Hematopoietic multipotent progenitor cell treated with erythropoietin and hydrocortisone succinate and interleukin-3 and kit ligand, for 8 days (in vitro differentiated cells): ENCODE results near the gene IQCK.
"Not testable (repeated sequence)": the region's sequence is repeated elsewhere in the genome, so short reads cannot be mapped to it uniquely, and the experiment has no call there.

Experiments
- DNase-seq: peaks from one replicate; pipeline ENCODE4 v3.0.0-alpha.2; 2015

Gene IQCK, protein sequence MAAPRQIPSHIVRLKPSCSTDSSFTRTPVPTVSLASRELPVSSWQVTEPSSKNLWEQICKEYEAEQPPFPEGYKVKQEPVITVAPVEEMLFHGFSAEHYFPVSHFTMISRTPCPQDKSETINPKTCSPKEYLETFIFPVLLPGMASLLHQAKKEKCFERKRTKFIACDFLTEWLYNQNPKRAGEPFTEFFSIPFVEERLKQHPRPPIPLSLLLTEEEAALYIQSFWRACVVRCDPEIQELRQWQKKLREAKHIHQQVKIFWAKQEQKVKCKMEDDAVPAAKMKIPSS

DNA sequence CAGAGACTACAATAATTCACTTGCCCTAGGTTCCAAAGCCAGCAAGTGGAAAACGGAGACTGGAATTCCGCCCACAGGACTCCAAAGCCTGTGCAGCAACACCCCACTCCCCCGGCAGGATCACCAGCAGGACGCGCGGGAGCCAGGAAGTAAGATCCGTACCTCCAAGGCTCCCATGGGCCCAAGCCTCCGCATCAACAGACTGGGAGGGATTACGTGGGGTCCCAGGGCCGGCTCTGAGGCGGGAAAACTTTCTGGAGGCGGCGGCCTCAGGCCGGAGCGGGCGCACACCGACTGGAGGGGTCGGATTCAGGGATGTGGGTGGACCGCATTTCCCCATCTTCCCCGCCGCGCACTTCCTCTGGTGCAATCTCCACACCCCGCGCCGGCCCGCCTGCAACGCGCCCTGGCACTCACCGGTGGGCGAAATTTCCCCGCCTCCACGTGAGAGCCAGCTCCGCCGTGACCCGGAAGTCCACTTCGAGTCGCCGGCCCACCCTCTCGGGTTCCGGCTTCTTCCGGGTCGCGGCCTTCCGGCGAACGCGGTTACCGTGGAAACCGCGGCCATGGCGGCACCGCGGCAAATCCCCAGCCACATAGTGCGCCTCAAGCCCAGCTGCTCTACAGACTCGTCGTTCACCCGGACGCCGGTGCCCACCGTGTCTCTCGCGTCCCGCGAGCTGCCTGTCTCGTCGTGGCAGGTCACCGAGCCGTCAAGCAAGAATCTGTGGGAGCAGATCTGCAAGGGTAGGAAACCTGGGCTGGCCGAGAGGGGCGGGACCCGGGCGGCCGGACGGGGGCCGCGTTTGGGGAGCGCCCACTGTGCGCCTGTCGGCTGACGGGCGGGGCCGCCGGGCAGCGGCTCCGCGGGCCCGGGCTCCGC, at the start of gene IQCK, which contains the start of gene KNOP1:
TSS of gene IQCK (plus strand) at position 531 of the 883 bp plus-strand sequence. CDS start at position 567, 36 bp downstream.
TSS of gene KNOP1 (minus strand) at position 487 of the 883 bp plus-strand sequence. CDS start 3,192 bp downstream, outside the sequence.
- DNase-seq: peak; percentile 87

DNA sequence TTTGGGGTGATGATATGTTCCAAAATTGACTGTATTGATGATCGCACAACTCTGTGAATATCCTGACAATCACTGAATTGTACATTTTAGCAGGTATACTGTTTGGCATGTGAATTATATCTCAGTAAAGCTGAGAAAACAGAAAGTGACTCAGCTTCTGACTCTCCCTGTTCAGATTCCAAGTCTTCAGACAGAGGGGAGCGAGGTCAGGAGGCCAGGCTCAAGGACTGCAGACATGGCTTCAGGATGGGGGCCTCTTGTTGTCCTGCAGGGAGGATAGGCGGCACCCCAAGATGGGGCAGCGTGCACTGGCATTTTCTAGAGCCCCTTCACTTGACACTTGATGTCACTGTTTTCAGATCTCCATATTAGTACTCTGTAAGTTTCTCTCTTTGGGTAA, 45.7 kb upstream of the IQCK start:
- no peak for DNase-seq

DNA sequence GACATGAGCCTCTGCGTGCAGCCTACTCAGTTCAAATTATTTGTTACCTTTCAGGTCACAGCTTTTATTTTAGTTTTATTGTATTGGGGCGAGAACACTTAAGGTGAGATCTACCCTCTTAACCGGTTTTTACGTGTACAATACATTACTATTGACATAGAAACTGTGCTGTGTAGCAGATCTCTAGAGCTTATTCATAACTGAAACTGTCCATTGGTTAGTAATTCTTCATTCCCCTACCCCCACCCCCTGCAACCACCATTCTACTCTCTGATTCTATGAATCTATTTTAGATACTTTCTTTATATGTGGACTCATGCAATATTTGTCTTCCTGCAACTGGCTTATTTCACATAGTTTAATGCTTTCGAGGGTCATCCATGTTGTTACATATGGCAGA, 43.6 kb upstream of the IQCK start:
- DNase-seq: no peak

DNA sequence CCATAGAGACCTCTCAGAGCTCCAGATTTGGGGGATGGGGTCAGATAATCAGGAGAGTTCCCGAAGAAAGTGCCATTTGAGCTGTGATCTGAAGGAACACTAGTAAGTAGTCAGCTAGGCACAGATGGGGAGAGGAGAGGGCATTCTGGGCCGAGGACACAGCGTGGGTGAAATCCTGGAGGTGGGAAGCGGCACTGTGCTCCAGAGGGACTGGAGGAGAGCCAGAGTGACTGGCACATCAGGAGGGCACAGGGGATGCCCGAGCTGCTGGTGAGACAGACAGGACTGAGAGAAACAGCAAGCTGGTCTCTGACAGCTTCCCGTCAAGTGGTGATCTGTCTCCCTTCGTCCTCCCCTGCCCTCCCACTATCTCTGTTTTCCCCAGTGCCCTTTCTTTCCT, 40.7 kb upstream of the IQCK start:
- DNase-seq: no peak

DNA sequence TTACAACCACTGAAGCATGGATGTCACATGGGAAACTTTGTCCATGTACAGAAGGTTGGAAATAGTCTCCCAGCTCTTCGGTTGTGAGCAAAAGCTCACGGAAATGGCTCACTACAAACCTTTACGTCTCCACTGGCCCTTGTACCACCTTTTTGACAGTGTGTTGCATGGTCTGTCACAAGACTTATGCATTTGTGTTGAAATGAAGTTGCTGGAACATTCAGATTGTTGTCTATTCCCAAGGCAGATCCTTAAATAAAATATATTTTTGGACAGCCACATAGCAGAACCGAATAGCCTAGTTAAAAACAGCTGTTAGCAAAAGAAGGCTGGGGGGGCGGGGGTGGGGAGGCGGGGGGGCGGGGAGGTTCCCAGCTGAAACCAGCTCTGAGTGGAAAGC, 39.3 kb upstream of the IQCK start:
- no peak for DNase-seq

DNA sequence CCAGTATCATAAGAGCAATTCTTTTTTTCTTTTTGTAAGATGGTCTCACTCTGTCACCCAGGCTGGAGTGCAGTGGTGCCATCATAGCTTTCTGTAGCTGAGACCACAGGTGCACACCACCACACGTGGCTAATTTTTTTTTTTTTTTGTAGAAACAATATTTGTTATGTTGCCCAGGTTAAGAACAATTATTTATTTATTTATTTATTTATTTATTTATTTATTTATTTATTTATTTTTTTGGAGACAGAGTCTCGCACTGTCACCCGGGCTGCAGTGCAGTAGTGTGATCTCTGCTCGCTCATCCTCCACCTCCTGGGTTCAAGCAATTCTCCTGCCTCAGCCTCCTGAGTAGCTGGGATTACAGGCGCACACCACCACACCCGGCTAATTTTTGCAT, 38.8 kb upstream of the IQCK start:
- DNase-seq: not testable (repeated sequence)

DNA sequence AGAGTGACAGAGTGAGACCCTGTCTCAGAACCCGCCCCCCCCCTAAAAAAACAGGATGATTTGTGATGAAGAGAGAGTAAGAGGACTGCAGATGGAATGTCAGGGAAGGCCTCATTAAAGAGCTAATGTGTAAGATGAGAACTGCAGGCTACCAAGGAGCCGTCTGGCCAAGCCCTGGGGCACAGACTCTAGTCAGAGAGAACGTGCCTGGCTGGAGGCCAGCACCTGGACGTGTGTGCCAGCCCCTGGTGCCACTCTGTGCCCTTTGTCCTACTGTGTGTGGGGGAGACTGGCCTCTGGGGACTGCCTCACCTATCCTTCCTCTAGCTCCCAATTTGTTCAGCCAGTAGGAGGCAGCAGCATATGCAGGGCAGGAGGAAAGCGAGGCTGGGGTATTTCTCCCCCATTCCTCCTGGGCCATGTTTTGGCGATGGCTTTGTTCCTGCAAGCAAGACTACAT, 37.2 kb upstream of the IQCK start:
- no peak for DNase-seq

DNA sequence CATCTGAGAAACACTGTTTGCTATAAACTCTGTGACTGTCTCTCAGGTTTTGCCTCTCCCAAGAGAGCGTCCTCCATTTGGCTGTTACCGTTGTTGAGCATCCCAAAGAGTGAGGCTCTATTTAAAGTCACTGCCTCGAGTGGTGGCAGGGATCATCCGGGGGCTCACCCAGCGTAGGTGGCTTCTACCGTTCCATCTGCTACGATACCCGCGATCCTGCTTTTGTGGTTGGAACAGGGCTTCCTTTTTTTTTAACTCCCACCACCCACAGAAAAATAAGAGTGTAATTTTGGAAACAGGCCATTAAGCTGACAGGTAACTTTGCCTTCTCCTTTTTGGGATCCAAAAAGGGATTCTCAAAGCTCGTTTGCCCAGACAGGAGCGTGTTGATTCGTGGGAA, 36.4 kb upstream of the IQCK start:
- DNase-seq: no peak

DNA sequence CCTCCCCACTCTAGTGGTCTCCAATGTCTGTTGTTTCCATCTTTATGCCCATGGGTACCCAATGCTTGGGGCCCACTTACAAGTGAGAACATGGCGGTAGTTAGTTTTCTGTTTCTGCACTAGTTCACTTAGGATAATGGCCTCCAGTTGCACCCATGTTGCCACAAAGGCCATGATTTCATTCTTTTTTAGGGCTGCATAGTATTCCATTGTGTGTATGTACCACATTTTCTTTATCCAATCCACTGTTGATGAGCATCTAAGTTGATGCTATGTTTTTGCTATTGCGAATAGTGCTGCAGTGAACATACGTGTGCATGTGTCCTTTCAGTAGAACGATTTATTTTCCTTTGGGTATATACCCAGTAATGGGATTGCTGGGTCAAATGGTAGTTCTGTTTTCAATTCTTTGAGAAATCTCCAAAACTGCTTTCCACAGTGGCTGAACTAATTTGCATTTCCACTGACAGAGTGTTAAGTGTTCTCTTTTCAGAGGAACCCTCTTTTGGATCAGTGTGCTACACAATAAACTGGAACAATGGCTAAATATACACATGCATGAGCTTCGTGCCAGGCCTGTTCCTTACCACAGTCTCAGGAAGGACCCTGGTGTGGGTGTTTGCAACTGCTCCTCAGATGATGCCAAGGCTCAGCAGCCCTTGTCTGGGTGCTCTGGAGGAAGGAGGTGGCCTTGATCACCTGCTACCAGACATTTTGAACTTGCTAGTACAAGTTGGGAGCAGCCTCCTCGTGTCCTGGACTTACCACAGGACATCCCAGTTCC, 34.4 kb upstream of the IQCK start:
- DNase-seq: no peak

DNA sequence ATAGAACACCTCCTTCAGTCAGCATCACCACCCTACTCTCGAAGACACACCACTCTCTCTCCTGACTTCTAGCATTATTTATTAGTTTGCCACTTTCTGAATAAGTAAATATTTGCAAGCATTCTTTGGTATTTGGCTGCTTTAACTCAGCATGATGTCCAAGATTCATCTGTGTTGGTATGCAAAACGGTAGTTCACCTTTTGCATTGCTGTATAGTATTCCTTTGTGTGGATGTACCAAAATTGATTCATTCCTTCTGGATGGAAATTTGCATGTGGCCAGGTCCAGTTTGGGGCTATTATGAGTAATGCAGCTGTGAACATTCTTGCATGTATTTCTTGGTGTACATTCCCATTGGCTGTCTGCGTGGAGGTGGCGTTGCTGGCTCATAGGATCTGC, 32.9 kb upstream of the IQCK start:
- no peak for DNase-seq

DNA sequence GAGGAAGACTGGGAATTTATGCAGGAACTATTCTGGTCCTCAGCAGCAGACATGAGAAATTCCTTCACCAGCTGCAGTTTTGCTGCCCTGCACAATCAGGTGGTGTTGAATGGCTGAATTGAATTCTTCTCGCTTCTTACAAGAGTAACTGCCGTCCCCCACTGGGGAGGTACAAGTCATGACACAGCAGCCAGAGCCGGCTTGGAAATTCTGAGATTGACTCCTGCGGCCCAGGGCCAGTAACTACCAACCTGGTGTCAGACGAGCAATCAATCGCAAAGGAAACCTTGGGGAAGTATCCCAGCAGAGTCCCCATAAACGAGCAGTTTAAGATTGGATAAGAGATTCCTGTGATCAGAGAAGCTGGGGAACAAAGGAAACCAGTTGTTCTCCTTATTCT, 30.8 kb upstream of the IQCK start:
- DNase-seq: no peak

DNA sequence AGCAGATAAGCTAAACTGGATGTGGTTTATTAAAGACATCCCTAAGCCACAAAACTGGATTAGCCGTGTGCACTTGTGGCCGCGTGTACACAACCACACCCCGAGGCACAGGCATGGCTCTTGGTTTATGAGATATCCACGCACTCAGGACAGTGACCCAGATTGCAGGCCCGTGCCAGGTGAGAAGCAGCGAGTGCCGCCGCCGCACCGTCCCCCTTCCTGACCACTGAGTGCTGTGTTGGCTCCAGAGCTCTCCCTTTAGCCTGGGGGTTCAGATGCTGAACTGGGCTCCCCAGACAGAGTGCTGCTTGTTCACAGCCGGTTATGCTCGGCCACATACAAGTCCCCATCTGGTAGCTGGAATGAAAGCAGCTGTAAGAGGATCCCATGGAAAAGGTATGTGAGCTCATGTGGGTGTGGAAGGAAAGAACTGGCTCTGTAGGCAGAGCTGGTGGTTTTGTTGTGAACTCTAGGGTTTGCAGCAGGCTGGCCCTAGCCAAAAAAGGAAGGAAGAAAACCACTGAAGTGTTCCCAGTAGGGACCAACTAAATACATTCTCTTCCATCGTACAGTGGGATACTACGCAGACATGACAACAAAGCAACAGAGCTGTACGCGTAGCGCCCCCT, 29.6 kb upstream of the IQCK start:
- DNase-seq: no peak

DNA sequence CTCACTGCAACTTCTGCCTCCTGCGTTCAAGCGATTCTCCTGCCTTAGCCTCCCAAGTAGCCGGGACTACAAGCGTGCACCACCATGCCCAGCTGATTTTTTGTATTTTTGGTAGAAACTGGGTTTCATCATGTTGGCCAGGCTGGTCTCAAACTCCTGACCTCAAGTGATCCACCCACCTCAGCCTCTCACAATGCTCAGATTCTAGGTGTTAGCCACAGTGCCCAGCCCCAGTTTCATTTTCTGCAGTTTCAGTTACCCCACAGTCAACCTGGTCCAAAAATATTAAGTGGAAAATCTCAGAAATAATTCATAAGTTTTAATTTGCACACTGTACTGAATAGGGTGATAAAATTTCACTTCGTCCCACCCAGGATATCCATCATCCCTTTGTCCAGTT, 28.7 kb upstream of the IQCK start:
- no peak for DNase-seq

DNA sequence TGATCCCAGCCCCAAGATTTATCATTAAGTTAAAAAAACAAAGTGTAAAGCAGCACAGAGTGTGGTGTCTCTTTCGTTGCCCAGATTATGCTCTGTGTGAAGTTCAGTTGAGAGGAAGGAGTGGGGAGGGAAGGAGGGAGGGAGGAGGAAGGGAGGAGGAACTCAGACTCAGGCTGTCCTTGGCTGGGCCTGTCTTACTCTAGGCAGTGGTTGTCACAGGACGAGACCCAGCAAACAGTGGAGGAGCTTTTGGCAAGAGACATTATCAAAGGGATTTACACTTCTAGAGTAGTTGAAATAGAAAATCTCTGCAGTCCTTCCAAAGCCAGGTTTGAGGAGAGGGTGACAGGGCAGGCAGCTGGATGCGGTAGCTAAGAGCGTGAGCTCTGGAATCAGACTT, 27.9 kb upstream of the IQCK start:
- no peak for DNase-seq

DNA sequence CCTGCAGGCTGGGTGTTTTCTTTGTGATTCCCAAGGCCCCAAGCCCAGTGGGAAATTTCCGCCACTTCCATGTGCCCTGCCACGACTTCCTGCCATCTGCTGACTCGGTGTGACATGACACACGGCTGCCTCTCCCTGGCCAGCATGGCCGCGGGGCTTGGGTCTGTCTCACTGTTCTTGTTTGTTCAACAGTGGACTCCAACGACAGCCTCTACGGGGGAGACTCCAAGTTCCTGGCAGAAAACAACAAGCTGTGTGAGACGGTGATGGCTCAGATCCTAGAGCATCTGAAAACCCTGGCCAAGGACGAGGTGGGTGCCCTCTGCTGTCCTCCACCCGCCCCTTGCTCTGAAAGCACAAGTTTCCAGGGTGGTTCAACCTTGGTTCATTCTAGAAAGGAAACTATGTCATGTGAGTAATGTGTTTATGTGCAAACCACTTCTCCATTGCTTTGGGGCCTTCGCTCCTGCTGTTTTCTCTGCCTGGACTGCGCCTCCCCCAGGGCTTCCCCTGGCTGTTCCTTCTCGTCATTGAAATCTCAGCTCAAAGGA, 26.8 kb upstream of the IQCK start:
- no peak for DNase-seq

DNA sequence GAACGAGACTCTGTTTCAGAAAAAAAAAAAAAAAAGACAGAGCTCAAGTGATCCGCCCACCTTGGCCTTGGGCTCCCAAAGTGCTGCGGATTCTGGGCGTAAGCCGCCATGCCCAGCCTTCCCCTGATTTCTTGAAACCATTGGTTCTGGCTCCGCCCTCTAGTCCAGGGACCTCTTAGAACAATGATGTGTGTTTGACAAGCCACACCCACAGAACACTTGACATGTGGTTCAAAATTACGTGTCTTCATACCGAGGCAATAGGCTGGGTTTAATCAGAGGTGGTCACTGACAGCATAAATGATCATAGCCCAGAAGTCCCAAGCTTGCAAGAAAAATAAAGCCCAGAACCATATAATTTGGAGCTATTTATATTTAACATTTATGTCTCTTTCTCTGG, 23.1 kb upstream of the IQCK start:
- DNase-seq: peak; percentile 10

DNA sequence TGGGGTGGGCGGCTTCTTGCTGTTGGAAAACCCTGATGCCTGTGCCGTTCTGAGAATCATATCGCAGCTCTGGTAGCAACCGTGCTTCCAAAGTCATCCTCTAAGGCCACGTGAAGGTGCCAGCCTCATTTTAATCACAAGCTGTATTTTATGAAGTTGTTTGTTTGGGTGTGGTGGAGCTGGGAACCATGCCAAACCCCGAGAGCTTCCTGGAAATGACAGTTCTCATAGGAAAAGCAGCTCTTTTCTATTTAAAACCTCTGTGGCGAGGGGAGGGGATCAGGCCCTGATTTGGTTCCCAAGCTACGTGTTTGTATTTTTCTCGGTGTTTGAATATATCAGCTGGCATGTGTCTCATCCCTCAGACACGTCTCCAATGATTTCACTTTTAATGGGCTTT, 21.7 kb upstream of the IQCK start:
- DNase-seq: peak; percentile 89

DNA sequence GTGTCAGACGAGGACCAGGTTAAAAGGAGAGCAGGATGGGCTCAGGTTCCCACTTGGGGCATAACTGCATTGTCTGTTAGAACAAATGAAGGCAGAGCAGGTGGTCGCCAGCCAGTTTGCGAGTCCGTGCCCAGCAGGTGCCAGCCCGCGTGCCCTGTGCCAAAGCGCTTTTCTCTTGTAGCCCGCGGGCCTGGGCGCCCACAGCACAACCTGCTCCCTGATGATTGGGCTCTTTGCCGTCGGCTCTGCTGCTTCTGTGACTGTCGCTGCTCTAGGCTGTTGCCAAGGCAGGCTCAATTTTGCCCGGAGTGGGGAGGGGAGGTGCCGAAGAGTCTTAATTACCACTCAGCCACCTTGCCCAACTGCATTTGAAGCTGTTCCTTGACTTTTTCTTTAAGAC, 21.1 kb upstream of the IQCK start:
- no peak for DNase-seq

DNA sequence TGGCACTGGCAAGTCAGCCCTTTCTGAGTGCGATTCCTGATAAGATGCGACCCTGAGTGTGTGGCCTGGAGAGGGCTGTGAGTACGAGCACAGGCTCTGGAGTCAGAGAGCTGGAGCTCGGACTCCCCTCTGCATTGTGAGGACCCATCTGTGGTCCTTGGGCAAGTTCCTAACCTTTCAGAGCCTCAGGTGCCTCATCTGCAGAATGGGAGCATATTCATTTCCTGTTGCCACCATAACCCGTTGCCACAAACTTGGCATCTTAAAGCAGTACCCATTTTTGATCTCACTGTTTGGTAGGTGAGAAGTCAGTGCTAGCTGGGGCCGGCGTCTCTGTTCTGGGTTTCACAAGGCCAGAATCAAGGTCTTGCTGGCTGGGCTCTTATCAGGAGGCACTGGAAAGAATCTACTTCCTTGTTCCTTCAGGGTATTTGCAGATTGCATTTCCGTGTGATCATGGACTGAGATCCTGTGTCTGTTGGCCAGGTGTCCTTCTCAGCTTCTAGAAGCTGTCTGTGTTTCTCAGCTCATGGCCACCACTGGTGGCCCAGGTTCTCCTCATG, 20.2 kb upstream of the IQCK start:
- no peak for DNase-seq

DNA sequence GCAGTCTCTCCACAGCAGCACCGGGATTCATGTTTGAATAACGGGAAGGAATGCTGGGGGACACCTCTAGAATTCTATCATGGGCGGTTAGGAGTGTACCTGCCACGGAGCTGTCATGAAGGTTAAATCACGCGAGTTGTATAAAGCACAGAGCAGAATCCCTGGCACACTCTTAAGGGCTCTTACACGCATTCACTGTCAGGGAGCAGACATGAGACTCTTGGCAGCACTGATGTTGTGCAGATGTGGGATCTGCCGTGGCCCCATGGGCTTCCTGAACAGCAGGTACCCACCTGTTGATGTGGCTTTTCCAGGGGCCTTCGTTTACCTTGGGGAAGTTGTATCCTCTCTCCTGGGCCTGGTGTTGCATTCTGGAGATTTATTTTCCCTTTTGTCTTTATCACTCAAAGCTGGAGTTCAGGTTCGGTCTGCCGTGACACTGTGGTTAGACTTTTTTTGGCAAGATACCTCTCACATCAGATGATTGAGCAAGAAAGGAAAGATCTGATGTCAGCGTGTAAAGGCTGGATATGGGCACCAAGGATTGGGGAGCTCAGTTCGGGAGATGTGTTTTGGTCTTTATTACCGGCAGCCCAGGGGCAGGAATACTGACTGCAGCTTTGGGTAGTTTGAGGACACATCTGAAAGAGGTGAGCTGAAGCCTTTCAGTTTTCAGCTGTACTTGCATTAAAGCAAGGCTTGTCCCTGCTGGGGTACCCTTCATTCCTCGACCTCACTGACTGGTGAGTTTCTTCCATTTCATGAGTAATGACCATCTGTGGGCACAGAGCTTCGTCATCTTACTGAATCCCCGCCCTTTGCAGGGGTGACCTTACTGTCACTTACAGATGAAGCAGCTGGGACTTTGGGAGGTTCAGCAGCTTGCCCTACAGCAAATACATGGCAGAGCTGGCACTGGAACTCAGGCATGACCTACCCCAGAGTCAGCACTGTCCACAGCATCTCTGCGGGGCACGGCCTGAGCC, 19.3 kb upstream of the IQCK start:
- DNase-seq: no peak

DNA sequence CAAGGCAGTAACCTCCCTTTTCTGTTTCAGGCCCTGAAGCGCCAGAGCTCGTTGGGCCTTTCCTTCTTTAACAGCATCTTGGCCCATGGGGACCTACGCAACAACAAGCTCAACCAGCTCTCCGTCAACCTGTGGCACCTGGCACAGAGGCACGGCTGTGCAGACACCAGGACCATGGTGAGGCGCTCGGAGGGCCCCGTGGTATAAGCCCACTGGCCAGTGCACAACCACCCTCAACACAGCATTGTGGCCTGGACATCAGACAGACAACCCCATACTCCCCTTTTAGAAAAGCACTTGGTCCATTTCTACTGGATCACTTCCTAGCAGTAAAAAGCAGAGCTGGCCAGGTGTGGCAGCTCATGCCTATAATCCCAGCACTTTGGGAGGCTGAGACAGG, 18.6 kb upstream of the IQCK start:
- no peak for DNase-seq
